Stimulated activated memory B cell treated with anti-CD40 and anti-IgM and Interleukin-4, amounts not matched to agents 10 μg/mL and 1 μg/mL and 100 μg/mL, for 72 hours (primary cell): ENCODE data around the gene AKAP3.

Experiments
- ATAC-seq: fragments of 150-1000 bp; cut with Tn5 transposase; 2 replicates; pipeline ENCODE4 v1.10.0; 2021
- H3K27ac Mint-ChIP-seq: one replicate; pipeline ENCODE4 v1.8.0; 2022; ENCODE audit warnings: mild to moderate bottlenecking, mixed read lengths
- H3K27me3 Mint-ChIP-seq: one replicate; pipeline ENCODE4 v1.8.0; 2022; ENCODE audit warnings: mixed read lengths
- H3K36me3 Mint-ChIP-seq: one replicate; pipeline ENCODE4 v1.8.0; 2022; ENCODE audit warnings: mixed read lengths
- H3K4me1 Mint-ChIP-seq: one replicate; pipeline ENCODE4 v1.8.0; 2022; ENCODE audit warnings: mixed read lengths
- H3K4me3 Mint-ChIP-seq: one replicate; pipeline ENCODE4 v1.8.0; 2022; ENCODE audit warnings: mild to moderate bottlenecking, moderate library complexity, mixed read lengths
- H3K9me3 Mint-ChIP-seq: one replicate; pipeline ENCODE4 v1.8.0; 2022; ENCODE audit warnings: mixed read lengths

The AKAP3 gene

GRCh38 chr12:4648501-4649357, at the start of gene AKAP3, which contains the start of gene NDUFA9:
AKAP3 (minus strand) TSS chr12:4649051; CDS start chr12:4638196, 10,855 bp downstream.
NDUFA9 (plus strand) TSS chr12:4649114; CDS start chr12:4649127, 13 bp downstream.
- H3K4me3 Mint-ChIP-seq: peak within 1 kb of the TSS; percentile 95
- peak; percentile 95 for ATAC-seq
- peaks cover 53% of the 10 kb centered on the region for H3K4me1 Mint-ChIP-seq
- H3K27me3 Mint-ChIP-seq: no peaks in the 10 kb centered on the region
- H3K9me3 Mint-ChIP-seq: no peaks in the 10 kb centered on the region
- H3K27ac Mint-ChIP-seq: peak within 1 kb of the TSS; percentile 94
- peaks cover 5% of the 10 kb centered on the region for H3K36me3 Mint-ChIP-seq

GRCh38 chr12:4690760-4691159, 41.9 kb upstream of the AKAP3 start:
- H3K4me1 Mint-ChIP-seq: no peaks in the 10 kb centered on the region
- no peak overlapping the region for H3K27ac Mint-ChIP-seq
- no peak for ATAC-seq
- H3K36me3 Mint-ChIP-seq: peaks cover 66% of the 10 kb centered on the region
- no peaks in the 10 kb centered on the region for H3K9me3 Mint-ChIP-seq
- no peak overlapping the region for H3K4me3 Mint-ChIP-seq
- H3K27me3 Mint-ChIP-seq: no peaks in the 10 kb centered on the region

GRCh38 chr12:4685317-4685716, 36.5 kb upstream of the AKAP3 start:
- H3K36me3 Mint-ChIP-seq: peaks cover 62% of the 10 kb centered on the region
- H3K27me3 Mint-ChIP-seq: no peaks in the 10 kb centered on the region
- no peak overlapping the region for H3K27ac Mint-ChIP-seq
- H3K4me1 Mint-ChIP-seq: no peaks in the 10 kb centered on the region
- no peak for ATAC-seq
- no peak overlapping the region for H3K4me3 Mint-ChIP-seq
- H3K9me3 Mint-ChIP-seq: no peaks in the 10 kb centered on the region

- Mint-ChIP-seq H3K4me1 (no peaks in the 10 kb centered on the region), H3K4me3 (no peak overlapping the region), H3K9me3 (no peaks in the 10 kb centered on the region), H3K27ac (no peak overlapping the region), H3K27me3 (no peaks in the 10 kb centered on the region), H3K36me3 (peaks cover 73% of the 10 kb centered on the region)
- ATAC-seq: no peak
Measured at GRCh38 chr12:4681732-4682131, 32.9 kb upstream of the AKAP3 start.

- no peak for ATAC-seq
- H3K36me3 Mint-ChIP-seq: peaks cover 58% of the 10 kb centered on the region
- no peaks in the 10 kb centered on the region for H3K27me3 Mint-ChIP-seq
- H3K27ac Mint-ChIP-seq: no peak overlapping the region
- H3K4me1 Mint-ChIP-seq: no peaks in the 10 kb centered on the region
- no peaks in the 10 kb centered on the region for H3K9me3 Mint-ChIP-seq
- no peak overlapping the region for H3K4me3 Mint-ChIP-seq
Measured at GRCh38 chr12:4679711-4680110, 30.9 kb upstream of the AKAP3 start.

- Mint-ChIP-seq H3K9me3 (no peaks in the 10 kb centered on the region), H3K4me3 (no peak overlapping the region), H3K27me3 (no peaks in the 10 kb centered on the region), H3K36me3 (peaks cover 39% of the 10 kb centered on the region), H3K4me1 (peaks cover 9% of the 10 kb centered on the region), H3K27ac (no peak overlapping the region)
- no peak for ATAC-seq
Measured at GRCh38 chr12:4665236-4665635, 16.4 kb upstream of the AKAP3 start.

GRCh38 chr12:4663971-4664505, 15.2 kb upstream of the AKAP3 start:
- peaks cover 34% of the 10 kb centered on the region for H3K36me3 Mint-ChIP-seq
- H3K4me3 Mint-ChIP-seq: no peak overlapping the region
- H3K4me1 Mint-ChIP-seq: peaks cover 9% of the 10 kb centered on the region
- H3K27ac Mint-ChIP-seq: no peak overlapping the region
- no peaks in the 10 kb centered on the region for H3K27me3 Mint-ChIP-seq
- ATAC-seq: no peak
- no peaks in the 10 kb centered on the region for H3K9me3 Mint-ChIP-seq

- Mint-ChIP-seq H3K4me1 (peaks cover 40% of the 10 kb centered on the region), H3K27me3 (no peaks in the 10 kb centered on the region), H3K27ac (no peak overlapping the region), H3K4me3 (no peak overlapping the region), H3K9me3 (no peaks in the 10 kb centered on the region), H3K36me3 (peaks cover 22% of the 10 kb centered on the region)
- no peak for ATAC-seq
Measured at GRCh38 chr12:4653691-4654090, 4.8 kb upstream of the AKAP3 start.

GRCh38 chr12:4653257-4653656, 4.4 kb upstream of the AKAP3 start:
- Mint-ChIP-seq H3K27ac (no peak overlapping the region), H3K27me3 (no peaks in the 10 kb centered on the region), H3K4me3 (no peak overlapping the region), H3K4me1 (peaks cover 43% of the 10 kb centered on the region), H3K9me3 (no peaks in the 10 kb centered on the region), H3K36me3 (peaks cover 22% of the 10 kb centered on the region)
- ATAC-seq: no peak

- peak overlapping the region; percentile 95 for H3K4me3 Mint-ChIP-seq
- peaks cover 5% of the 10 kb centered on the region for H3K36me3 Mint-ChIP-seq
- ATAC-seq: no peak
- H3K9me3 Mint-ChIP-seq: no peaks in the 10 kb centered on the region
- peak overlapping the region; percentile 94 for H3K27ac Mint-ChIP-seq
- H3K27me3 Mint-ChIP-seq: no peaks in the 10 kb centered on the region
- peaks cover 51% of the 10 kb centered on the region for H3K4me1 Mint-ChIP-seq
Measured at GRCh38 chr12:4649358-4649661, 459 bp upstream of the AKAP3 start.

GRCh38 chr12:4648104-4648500, 749 bp downstream of the AKAP3 start:
- peak; percentile 62 for ATAC-seq
- peak overlapping the region; percentile 94 for H3K27ac Mint-ChIP-seq
- H3K27me3 Mint-ChIP-seq: no peaks in the 10 kb centered on the region
- peaks cover 5% of the 10 kb centered on the region for H3K36me3 Mint-ChIP-seq
- H3K9me3 Mint-ChIP-seq: no peaks in the 10 kb centered on the region
- peaks cover 56% of the 10 kb centered on the region for H3K4me1 Mint-ChIP-seq
- peak overlapping the region; percentile 95 for H3K4me3 Mint-ChIP-seq

GRCh38 chr12:4645023-4645422, 3.8 kb downstream of the AKAP3 start:
- no peaks in the 10 kb centered on the region for H3K27me3 Mint-ChIP-seq
- no peak for ATAC-seq
- no peak overlapping the region for H3K27ac Mint-ChIP-seq
- no peaks in the 10 kb centered on the region for H3K9me3 Mint-ChIP-seq
- H3K4me3 Mint-ChIP-seq: no peak overlapping the region
- H3K4me1 Mint-ChIP-seq: peaks cover 34% of the 10 kb centered on the region
- no peaks in the 10 kb centered on the region for H3K36me3 Mint-ChIP-seq

- peak overlapping the region; percentile 49 for H3K27ac Mint-ChIP-seq
- no peak overlapping the region for H3K4me3 Mint-ChIP-seq
- no peaks in the 10 kb centered on the region for H3K36me3 Mint-ChIP-seq
- peak; percentile 78 for ATAC-seq
- H3K4me1 Mint-ChIP-seq: peaks cover 24% of the 10 kb centered on the region
- no peaks in the 10 kb centered on the region for H3K9me3 Mint-ChIP-seq
- no peaks in the 10 kb centered on the region for H3K27me3 Mint-ChIP-seq
Measured at GRCh38 chr12:4643747-4644146, 5.1 kb downstream of the AKAP3 start.

GRCh38 chr12:4630262-4630661, 18.6 kb downstream of the AKAP3 start:
- H3K4me1 Mint-ChIP-seq: no peaks in the 10 kb centered on the region
- H3K4me3 Mint-ChIP-seq: no peak overlapping the region
- ATAC-seq: no peak
- no peaks in the 10 kb centered on the region for H3K27me3 Mint-ChIP-seq
- peaks cover 2% of the 10 kb centered on the region for H3K9me3 Mint-ChIP-seq
- no peaks in the 10 kb centered on the region for H3K36me3 Mint-ChIP-seq
- no peak overlapping the region for H3K27ac Mint-ChIP-seq

- peaks cover 2% of the 10 kb centered on the region for H3K9me3 Mint-ChIP-seq
- H3K4me3 Mint-ChIP-seq: no peak overlapping the region
- ATAC-seq: no peak
- no peaks in the 10 kb centered on the region for H3K36me3 Mint-ChIP-seq
- H3K27me3 Mint-ChIP-seq: no peaks in the 10 kb centered on the region
- H3K4me1 Mint-ChIP-seq: no peaks in the 10 kb centered on the region
- H3K27ac Mint-ChIP-seq: no peak overlapping the region
Measured at GRCh38 chr12:4628406-4628805, 20.4 kb downstream of the AKAP3 start.

- Mint-ChIP-seq H3K9me3 (peaks cover 5% of the 10 kb centered on the region), H3K4me3 (no peak overlapping the region), H3K4me1 (no peaks in the 10 kb centered on the region), H3K27me3 (no peaks in the 10 kb centered on the region), H3K36me3 (no peaks in the 10 kb centered on the region), H3K27ac (no peak overlapping the region)
- no peak for ATAC-seq
Measured at GRCh38 chr12:4626543-4626942, 22.3 kb downstream of the AKAP3 start.
